Pancreas (tissue), 10 donors: ENCODE measurements around the gene HMX1. TPM values are rescaled to one million over a fixed set of nuclear protein-coding genes. Genes with fewer than 3 reads are reported as not detected.

ENCODE experiments used
- ATAC-seq, 4 donors: fragments of 200-7000 bp; cut with Tn5 transposase; one replicate each; pipeline versions ENCODE4 v1.8.0 to v1.9.1; 2020; ENCODE audit warnings: mild to moderate bottlenecking in 4 of 4, moderate library complexity in 4 of 4
- DNase-seq, 6 donors: peaks; one replicate each; pipeline ENCODE4 v3.0.0-alpha.2; 2020
- FAIRE-seq: peaks from 2 replicates; lab custom pipeline; 2012; peaks lifted over from hg19 to GRCh38; lab: Jason Lieb, UNC
- H3K27ac ChIP-seq, 4 donors: fragments of 200-600 bp; sonication (generic); 1 replicate in 3 of 4; 2 replicates in 1 of 4; pipeline versions ENCODE4 v1.5.0 to v1.8.0; 2020
- H3K27me3 ChIP-seq, 4 donors: fragments of 200-600 bp; one replicate each; pipeline ENCODE4 v1.8.0; 2021
- H3K36me3 ChIP-seq, 3 donors: fragments of 200-600 bp; sonication (generic) in 1 of 3; one replicate each; pipeline versions ENCODE4 v1.5.0 to v1.8.0; 2020 to 2021
- H3K4me1 ChIP-seq, 3 donors: fragments of 200-600 bp; one replicate each; pipeline ENCODE4 v1.8.0; 2021
- H3K4me3 ChIP-seq, 4 donors: fragments of 200-600 bp; sonication (generic) in 2 of 4; one replicate each; pipeline versions ENCODE4 v1.5.0 to v1.8.0; 2020 to 2021
- H3K9me3 ChIP-seq, 4 donors: fragments of 200-600 bp; one replicate each; pipeline ENCODE4 v1.8.0; 2021
- WGBS, 2 donors: extraction: QIAGEN DNeasy Blood & Tissue Kit; methylation state at CpG; one replicate each; pipeline ENCODE4 v1.1.7; 2013; 5-methylcytosine and 5-hydroxymethylcytosine counted together
- intact Hi-C, 3 donors: fragments of 100-400 bp; cut with DNase I; formaldehyde crosslinking; loops; one replicate each; pipeline versions ENCODE4 v1.11.1 to v1.14.2; 2022
- polyA plus RNA-seq, 2 donors: library from polyadenylated mRNA; stranded (reverse); fragments of 200-250 nt; gene quantifications; one replicate each; pipeline ENCODE4 v1.2.3, GENCODE V29; 2013
- total RNA-seq, 6 donors: library from RNA; stranded (reverse); fragmentation: NEBNext Ultra II Directional in 4 of 6; extraction: Animal tissue kit (Norgen Biotek cat#: 25700) in 4 of 6; gene quantifications; one replicate each; pipeline versions ENCODE4 v1.2.1 to v1.2.4, GENCODE V29; 2021 to 2023
- TF ChIP-seq, protein P1 (sequence below), 4 donors: fragments of 200-600 bp; sonication (generic) in 3 of 4; IDR thresholded peaks; one replicate each; pipeline versions ENCODE4 v1.5.0 to v1.8.0; 2021; ENCODE audit warnings: antibody characterized with exemption in 4 of 4
- donor health status: healthy with polysubstance abuse.
- donor health status: DM: no; HTN: no; CAD: no; lungs with moderate emphysema.
- donor health status: DM: no; HTN: no; CAD: no.
- donor health status: control.
- donor health status: control.
- donor health status: Bipolar disorder and iron deficiency.
- donor health status: DM: yes; HTN: yes; CAD: no.
- donor health status: DM: no; HTN: no; CAD: no.
- donor health status: DM: no; HTN: no; CAD: no.
- donor health status: DM: yes; HTN: yes; CAD: no.

The HMX1 gene
- total and polyA plus RNA-seq, 8 donors = not detected

DNA sequence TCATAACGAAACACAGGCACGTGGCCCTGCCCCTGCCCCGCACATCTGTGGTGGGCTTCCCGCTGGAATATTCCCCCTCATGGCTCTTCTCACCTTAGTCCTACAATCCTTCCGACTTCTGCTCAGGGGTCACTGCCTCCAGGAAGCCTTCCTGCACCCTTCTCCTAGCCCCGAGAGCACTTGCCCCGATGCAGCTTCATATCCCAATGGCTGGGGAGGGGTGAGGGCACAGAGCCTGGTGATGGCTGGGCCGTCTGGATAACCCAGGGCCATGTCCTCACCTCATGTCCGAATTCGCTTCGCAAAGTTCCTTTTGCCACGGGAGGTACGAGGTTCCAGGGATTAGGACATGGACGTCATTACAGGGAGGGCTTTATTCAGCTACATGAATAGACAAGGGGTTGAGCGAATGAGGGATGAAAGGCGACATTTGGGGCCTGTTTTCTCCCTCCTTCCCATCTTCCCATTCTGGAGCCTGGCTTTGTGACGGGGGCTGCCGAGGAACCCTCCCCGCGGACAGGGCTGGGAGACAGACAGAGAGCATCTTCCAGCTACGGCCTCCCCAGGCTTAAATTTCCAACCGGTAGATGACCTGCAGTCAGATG lies 35.5 kb upstream of the HMX1 start:
- Histone ChIP-seq H3K4me3 (no peak overlapping the region), H3K27me3 (no peaks in the 10 kb centered on the region), H3K36me3 (no peaks in the 10 kb centered on the region), H3K4me1 (no peaks in the 10 kb centered on the region), H3K27ac (no peak overlapping the region), H3K9me3 (no peaks in the 10 kb centered on the region)
- intact Hi-C loops = no loop called here
- WGBS, 2 donors = 50 to 72% methylated on average over 22 of the region's 22 CpGs
- no peak for ATAC-seq
- no peak for FAIRE-seq
- DNase-seq = peak in 2 of 6 donors; percentile 5 to 16
- TF ChIP-seq, protein P1, sequence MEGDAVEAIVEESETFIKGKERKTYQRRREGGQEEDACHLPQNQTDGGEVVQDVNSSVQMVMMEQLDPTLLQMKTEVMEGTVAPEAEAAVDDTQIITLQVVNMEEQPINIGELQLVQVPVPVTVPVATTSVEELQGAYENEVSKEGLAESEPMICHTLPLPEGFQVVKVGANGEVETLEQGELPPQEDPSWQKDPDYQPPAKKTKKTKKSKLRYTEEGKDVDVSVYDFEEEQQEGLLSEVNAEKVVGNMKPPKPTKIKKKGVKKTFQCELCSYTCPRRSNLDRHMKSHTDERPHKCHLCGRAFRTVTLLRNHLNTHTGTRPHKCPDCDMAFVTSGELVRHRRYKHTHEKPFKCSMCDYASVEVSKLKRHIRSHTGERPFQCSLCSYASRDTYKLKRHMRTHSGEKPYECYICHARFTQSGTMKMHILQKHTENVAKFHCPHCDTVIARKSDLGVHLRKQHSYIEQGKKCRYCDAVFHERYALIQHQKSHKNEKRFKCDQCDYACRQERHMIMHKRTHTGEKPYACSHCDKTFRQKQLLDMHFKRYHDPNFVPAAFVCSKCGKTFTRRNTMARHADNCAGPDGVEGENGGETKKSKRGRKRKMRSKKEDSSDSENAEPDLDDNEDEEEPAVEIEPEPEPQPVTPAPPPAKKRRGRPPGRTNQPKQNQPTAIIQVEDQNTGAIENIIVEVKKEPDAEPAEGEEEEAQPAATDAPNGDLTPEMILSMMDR (IDR thresholded peaks at IDR 0.05) = no peak

DNA sequence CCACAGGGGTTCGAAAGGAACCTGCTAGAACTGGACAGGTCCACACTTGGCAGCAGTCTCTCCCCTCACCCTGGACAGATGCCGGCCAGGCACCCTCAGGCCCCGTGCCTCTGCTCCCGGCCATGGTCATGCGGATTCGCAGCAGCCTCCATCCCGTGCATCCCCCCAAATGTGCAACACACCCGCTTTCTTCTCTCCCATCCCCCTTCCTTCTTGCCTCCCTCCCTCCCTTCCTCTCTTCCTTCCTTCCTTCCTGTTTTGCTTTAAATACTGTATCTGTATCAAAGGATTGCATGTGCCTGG lies 35.0 kb upstream of the HMX1 start:
- no peak for FAIRE-seq
- ATAC-seq = no peak
- no peak overlapping the region for H3K4me3 ChIP-seq
- H3K36me3 ChIP-seq = no peaks in the 10 kb centered on the region
- 51 to 53% methylated on average over 8 of the region's 8 CpGs for WGBS, 2 donors
- DNase-seq = peak in 1 of 6 donors; percentile 31
- H3K27me3 ChIP-seq = no peaks in the 10 kb centered on the region
- TF ChIP-seq, protein P1 (IDR thresholded peaks at IDR 0.05) = no peak
- no peak overlapping the region for H3K27ac ChIP-seq
- no peaks in the 10 kb centered on the region for H3K9me3 ChIP-seq
- intact Hi-C loops = no loop called here
- no peaks in the 10 kb centered on the region for H3K4me1 ChIP-seq

DNA sequence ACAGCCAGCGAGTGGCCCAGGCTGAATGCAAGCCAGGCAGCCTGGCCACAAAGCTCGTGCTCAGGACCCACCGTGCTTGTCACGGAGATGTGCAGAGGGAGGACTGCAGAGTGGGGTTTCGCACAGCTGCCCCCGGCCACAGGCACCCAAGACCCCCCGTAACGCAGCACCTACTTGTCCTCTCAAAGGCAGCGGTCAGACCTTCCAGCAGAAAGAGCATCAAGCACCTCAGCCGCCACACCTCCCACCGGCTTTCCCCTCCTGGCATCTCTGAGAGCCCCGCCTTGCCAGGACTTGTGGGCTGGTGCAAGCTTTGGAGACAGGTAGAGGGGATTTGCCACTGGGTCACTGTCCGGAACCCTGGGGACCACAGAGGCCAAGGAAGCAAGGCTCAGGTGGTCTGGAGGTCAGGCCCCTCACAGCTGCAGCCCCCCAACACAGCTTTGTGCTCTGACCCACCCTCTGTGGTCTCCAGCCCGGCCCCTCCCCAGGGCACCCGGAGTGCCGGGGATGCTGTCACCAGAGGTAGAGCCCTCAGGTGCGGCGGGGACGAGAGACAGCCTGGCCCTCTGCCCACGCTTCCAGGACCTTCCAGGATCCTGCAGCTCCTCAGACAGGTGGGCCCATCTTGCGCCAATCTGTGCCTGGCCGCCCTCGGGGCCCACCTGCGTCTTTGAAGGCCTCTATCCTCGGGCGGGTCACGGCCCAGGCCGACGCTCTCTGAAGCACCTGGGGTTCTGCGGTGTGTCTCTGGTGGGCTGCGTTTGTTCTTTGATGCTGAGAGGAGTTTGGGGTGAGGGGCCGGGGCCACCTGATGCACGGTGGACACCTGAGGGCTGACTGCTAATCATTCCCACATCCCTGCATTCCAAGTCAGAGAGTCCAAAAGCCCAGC lies 34.4 kb upstream of the HMX1 start:
- H3K27ac ChIP-seq = no peak overlapping the region
- intact Hi-C loops = no loop called here
- H3K4me3 ChIP-seq = no peak overlapping the region
- no peaks in the 10 kb centered on the region for H3K4me1 ChIP-seq
- FAIRE-seq = no peak
- TF ChIP-seq, protein P1 (IDR thresholded peaks at IDR 0.05) = no peak
- no peaks in the 10 kb centered on the region for H3K27me3 ChIP-seq
- WGBS, 2 donors = 52 to 67% methylated on average over 33 of the region's 33 CpGs
- no peak for ATAC-seq
- no peaks in the 10 kb centered on the region for H3K9me3 ChIP-seq
- peak in 2 of 6 donors; percentile 48 to 55 for DNase-seq
- H3K36me3 ChIP-seq = no peaks in the 10 kb centered on the region

DNA sequence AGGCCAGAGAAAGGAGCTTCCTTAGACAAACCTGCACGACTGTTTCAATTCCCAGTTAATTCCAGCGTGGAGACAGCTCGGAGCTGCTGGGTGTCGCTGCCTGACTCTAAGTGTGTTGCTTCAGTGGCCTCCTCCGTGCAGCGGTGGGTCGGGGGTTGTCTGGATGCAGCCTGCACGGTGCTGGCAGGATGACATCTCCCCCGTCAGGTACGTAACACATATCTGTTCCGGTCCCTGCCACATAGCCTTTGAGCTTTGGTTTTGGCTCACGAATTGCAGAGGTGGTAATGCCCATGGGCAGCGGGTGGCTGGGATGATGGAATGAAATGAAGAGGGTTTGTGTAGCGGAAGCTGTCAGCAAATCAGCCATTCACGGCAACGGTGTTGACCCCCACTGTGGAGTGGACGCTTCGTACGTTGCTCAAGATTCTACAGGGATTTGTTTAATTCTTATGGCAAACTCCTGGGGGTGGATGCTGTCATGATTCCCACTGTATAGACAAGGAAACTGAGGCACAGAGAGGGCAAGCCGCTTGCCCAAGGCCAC lies 33.7 kb upstream of the HMX1 start:
- no peaks in the 10 kb centered on the region for H3K27me3 ChIP-seq
- DNase-seq = peak in 2 of 6 donors; percentile 17 to 18
- H3K4me1 ChIP-seq = no peaks in the 10 kb centered on the region
- TF ChIP-seq, protein P1 (IDR thresholded peaks at IDR 0.05) = no peak
- H3K9me3 ChIP-seq = no peaks in the 10 kb centered on the region
- intact Hi-C loops = no loop called here
- H3K36me3 ChIP-seq = no peaks in the 10 kb centered on the region
- no peak for FAIRE-seq
- no peak overlapping the region for H3K4me3 ChIP-seq
- no peak overlapping the region for H3K27ac ChIP-seq
- no peak for ATAC-seq
- WGBS, 2 donors = 50 to 65% methylated on average over 20 of the region's 20 CpGs
